ENCODE data around the gene LMF1.
"Not testable (repeated sequence)": the region's sequence is repeated elsewhere in the genome, so short reads cannot be mapped to it uniquely, and the experiment has no call there.

Gene LMF1

GRCh38 chr16:952321-952720 lies 18.5 kb downstream of the LMF1 start:
- DNase-seq (ENCODE audit: low read depth in 2 of 2), result no peak
- no peak overlapping the region for H3K4me3 ChIP-seq (replicated peaks in 1 of 2; ENCODE audit: low read depth in 2 of 2, low read length in 2 of 2)
- no peak for TF ChIP-seq CTCF (IDR thresholded peaks at IDR 0.05; ENCODE audit: low read depth, low read length)

GRCh38 chr16:951660-952301 lies 19.0 kb downstream of the LMF1 start:
- TF ChIP-seq CTCF (IDR thresholded peaks at IDR 0.05; ENCODE audit: low read depth, low read length), result no peak
- H3K4me3 ChIP-seq (replicated peaks in 1 of 2; ENCODE audit: low read depth in 2 of 2, low read length in 2 of 2), result no peak overlapping the region
- DNase-seq (ENCODE audit: low read depth in 2 of 2), result no peak

GRCh38 chr16:950733-951573 lies 19.8 kb downstream of the LMF1 start:
- not testable (repeated sequence) for DNase-seq (ENCODE audit: low read depth in 2 of 2)

GRCh38 chr16:948767-949166 lies 22.0 kb downstream of the LMF1 start:
- H3K4me3 ChIP-seq (replicated peaks in 1 of 2; ENCODE audit: low read depth in 2 of 2, low read length in 2 of 2); DNase-seq (ENCODE audit: low read depth in 2 of 2): not testable (repeated sequence)

More at GRCh38 chr16:950733-951573, 19.8 kb downstream of the LMF1 start:
- H3K4me3 ChIP-seq (replicated peaks in 1 of 2; ENCODE audit: low read depth in 2 of 2, low read length in 2 of 2), result not testable (repeated sequence)

GRCh38 chr16:947922-948303 lies 22.9 kb downstream of the LMF1 start:
- DNase-seq (ENCODE audit: low read depth in 2 of 2), result not testable (repeated sequence)

GRCh38 chr16:947255-947921 lies 23.4 kb downstream of the LMF1 start:
- TF ChIP-seq CTCF (IDR thresholded peaks at IDR 0.05; ENCODE audit: low read depth, low read length), result no peak

More at GRCh38 chr16:947922-948303, 22.9 kb downstream of the LMF1 start:
- not testable (repeated sequence) for H3K4me3 ChIP-seq (replicated peaks in 1 of 2; ENCODE audit: low read depth in 2 of 2, low read length in 2 of 2)

GRCh38 chr16:946048-946395 lies 24.8 kb downstream of the LMF1 start:
- TF ChIP-seq CTCF (IDR thresholded peaks at IDR 0.05; ENCODE audit: low read depth, low read length), result no peak
- peak in 1 of 2 donors; percentile 6 for DNase-seq (ENCODE audit: low read depth in 2 of 2)
- H3K4me3 ChIP-seq (replicated peaks in 1 of 2; ENCODE audit: low read depth in 2 of 2, low read length in 2 of 2), result no peak overlapping the region

More at GRCh38 chr16:947255-947921, 23.4 kb downstream of the LMF1 start:
- DNase-seq (ENCODE audit: low read depth in 2 of 2), result no peak
- H3K4me3 ChIP-seq (replicated peaks in 1 of 2; ENCODE audit: low read depth in 2 of 2, low read length in 2 of 2), result no peak overlapping the region

- H3K4me3 ChIP-seq (replicated peaks in 1 of 2; ENCODE audit: low read depth in 2 of 2, low read length in 2 of 2), result no peak overlapping the region
- DNase-seq (ENCODE audit: low read depth in 2 of 2), result peak in 1 of 2 donors; percentile 10
- TF ChIP-seq CTCF (IDR thresholded peaks at IDR 0.05; ENCODE audit: low read depth, low read length), result no peak
Measured at GRCh38 chr16:945271-946047, 25.3 kb downstream of the LMF1 start.
